SK-N-SH treated with all-trans-retinoic acid at 6 μM for 48 hours (cell line): ENCODE measurements around the gene GCG.

Source experiments
- OSR1 ChIP-seq: fragments of 250-450 bp; sonication (Bioruptor Pico); IDR thresholded peaks from 2 replicates; pipeline ENCODE4 v1.8.0; 2022; ENCODE audit warnings: moderate library complexity, mild to moderate bottlenecking, inconsistent platforms
- PPARA ChIP-seq: fragments of 250-450 bp; sonication (Bioruptor Pico); IDR thresholded peaks from 2 replicates; pipeline ENCODE4 v1.5.0; 2020; ENCODE audit warnings: mild to moderate bottlenecking, borderline replicate concordance
- RARB ChIP-seq: fragments of 250-450 bp; sonication (Bioruptor Pico); IDR thresholded peaks from 2 replicates; pipeline ENCODE4 v1.8.0; 2021; ENCODE audit warnings: mild to moderate bottlenecking, moderate library complexity
- ZFP30 ChIP-seq: fragments of 450-650 bp; formaldehyde crosslinking; IDR thresholded peaks from 2 replicates; pipeline ENCODE4 v1.5.0; 2022; ENCODE audit warnings: mild to moderate bottlenecking, moderate library complexity
- ZNF565 ChIP-seq: fragments of 450-650 bp; formaldehyde crosslinking; conservative IDR thresholded peaks from 2 replicates; pipeline ENCODE4 v1.5.0; 2020; ENCODE audit warnings: low read depth, mild to moderate bottlenecking, moderate library complexity
- ZNF8 ChIP-seq: fragments of 450-650 bp; formaldehyde crosslinking; IDR thresholded peaks from 2 replicates; pipeline ENCODE4 v1.5.0; 2020; ENCODE audit warnings: mild to moderate bottlenecking, moderate library complexity
- TF ChIP-seq, protein P1 (sequence below): fragments of 250-450 bp; sonication (Bioruptor Pico); IDR thresholded peaks from 2 replicates; pipeline ENCODE4 v1.8.0; 2020; ENCODE audit warnings: mild to moderate bottlenecking, moderate library complexity, borderline replicate concordance
- TF ChIP-seq, protein P2 (sequence below): fragments of 250-450 bp; sonication (Bioruptor Pico); IDR thresholded peaks from 2 replicates; pipeline ENCODE4 v1.5.1; 2021; ENCODE audit warnings: mild to moderate bottlenecking, moderate library complexity
- TF ChIP-seq, protein P3 (sequence below): fragments of 250-450 bp; sonication (Bioruptor Pico); IDR thresholded peaks from 2 replicates; pipeline ENCODE4 v1.5.0; 2020; ENCODE audit warnings: mild to moderate bottlenecking, moderate library complexity

DNA sequence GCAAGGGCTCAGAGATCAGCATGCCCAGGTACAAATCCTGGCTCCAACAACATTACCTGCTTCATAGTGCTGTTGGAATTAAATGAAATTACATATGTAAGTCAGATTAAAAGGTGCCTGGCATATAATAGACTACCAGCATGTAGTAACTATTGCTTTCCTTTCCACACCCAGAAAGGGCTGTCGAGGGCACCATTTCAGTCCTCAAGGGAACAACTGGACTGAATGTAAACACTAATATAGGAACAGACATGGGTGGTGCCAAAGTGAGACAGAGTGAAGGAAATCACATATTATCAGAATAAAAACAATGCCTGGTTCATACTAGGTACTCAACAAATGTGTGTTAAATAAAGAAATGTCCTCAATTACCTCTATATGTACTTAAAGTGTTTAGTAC, 47.9 kb upstream of the GCG start:
- TF ChIP-seq, protein P1, sequence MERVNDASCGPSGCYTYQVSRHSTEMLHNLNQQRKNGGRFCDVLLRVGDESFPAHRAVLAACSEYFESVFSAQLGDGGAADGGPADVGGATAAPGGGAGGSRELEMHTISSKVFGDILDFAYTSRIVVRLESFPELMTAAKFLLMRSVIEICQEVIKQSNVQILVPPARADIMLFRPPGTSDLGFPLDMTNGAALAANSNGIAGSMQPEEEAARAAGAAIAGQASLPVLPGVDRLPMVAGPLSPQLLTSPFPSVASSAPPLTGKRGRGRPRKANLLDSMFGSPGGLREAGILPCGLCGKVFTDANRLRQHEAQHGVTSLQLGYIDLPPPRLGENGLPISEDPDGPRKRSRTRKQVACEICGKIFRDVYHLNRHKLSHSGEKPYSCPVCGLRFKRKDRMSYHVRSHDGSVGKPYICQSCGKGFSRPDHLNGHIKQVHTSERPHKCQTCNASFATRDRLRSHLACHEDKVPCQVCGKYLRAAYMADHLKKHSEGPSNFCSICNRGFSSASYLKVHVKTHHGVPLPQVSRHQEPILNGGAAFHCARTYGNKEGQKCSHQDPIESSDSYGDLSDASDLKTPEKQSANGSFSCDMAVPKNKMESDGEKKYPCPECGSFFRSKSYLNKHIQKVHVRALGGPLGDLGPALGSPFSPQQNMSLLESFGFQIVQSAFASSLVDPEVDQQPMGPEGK = no peak
- no peak for TF ChIP-seq ZNF565
- no peak for TF ChIP-seq ZNF8 (CRISPR knock-in tag)
- no peak for TF ChIP-seq ZFP30 (CRISPR knock-in tag)
- no peak for TF ChIP-seq RARB (CRISPR knock-in tag)
- TF ChIP-seq, protein P2, sequence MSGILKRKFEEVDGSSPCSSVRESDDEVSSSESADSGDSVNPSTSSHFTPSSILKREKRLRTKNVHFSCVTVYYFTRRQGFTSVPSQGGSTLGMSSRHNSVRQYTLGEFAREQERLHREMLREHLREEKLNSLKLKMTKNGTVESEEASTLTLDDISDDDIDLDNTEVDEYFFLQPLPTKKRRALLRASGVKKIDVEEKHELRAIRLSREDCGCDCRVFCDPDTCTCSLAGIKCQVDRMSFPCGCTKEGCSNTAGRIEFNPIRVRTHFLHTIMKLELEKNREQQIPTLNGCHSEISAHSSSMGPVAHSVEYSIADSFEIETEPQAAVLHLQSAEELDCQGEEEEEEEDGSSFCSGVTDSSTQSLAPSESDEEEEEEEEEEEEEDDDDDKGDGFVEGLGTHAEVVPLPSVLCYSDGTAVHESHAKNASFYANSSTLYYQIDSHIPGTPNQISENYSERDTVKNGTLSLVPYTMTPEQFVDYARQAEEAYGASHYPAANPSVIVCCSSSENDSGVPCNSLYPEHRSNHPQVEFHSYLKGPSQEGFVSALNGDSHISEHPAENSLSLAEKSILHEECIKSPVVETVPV (CRISPR knock-in tag) = no peak
- TF ChIP-seq OSR1 (CRISPR knock-in tag) = no peak
- TF ChIP-seq, protein P3, sequence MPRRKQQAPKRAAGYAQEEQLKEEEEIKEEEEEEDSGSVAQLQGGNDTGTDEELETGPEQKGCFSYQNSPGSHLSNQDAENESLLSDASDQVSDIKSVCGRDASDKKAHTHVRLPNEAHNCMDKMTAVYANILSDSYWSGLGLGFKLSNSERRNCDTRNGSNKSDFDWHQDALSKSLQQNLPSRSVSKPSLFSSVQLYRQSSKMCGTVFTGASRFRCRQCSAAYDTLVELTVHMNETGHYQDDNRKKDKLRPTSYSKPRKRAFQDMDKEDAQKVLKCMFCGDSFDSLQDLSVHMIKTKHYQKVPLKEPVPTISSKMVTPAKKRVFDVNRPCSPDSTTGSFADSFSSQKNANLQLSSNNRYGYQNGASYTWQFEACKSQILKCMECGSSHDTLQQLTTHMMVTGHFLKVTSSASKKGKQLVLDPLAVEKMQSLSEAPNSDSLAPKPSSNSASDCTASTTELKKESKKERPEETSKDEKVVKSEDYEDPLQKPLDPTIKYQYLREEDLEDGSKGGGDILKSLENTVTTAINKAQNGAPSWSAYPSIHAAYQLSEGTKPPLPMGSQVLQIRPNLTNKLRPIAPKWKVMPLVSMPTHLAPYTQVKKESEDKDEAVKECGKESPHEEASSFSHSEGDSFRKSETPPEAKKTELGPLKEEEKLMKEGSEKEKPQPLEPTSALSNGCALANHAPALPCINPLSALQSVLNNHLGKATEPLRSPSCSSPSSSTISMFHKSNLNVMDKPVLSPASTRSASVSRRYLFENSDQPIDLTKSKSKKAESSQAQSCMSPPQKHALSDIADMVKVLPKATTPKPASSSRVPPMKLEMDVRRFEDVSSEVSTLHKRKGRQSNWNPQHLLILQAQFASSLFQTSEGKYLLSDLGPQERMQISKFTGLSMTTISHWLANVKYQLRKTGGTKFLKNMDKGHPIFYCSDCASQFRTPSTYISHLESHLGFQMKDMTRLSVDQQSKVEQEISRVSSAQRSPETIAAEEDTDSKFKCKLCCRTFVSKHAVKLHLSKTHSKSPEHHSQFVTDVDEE (CRISPR knock-in tag) = no peak
- TF ChIP-seq PPARA (CRISPR knock-in tag) = no peak
